Measurements from ENCODE around the gene GAS7.

Gene GAS7

GRCh38 chr17:9868552-9868951, 329.9 kb downstream of the GAS7 start:
- no peak for DNase-seq

GRCh38 chr17:9865586-9865985, 332.8 kb downstream of the GAS7 start:
- no peak for DNase-seq

GRCh38 chr17:9862949-9863348, 335.5 kb downstream of the GAS7 start:
- no peak for DNase-seq

GRCh38 chr17:9862220-9862619, 336.2 kb downstream of the GAS7 start:
- DNase-seq, result no peak

GRCh38 chr17:9860851-9861250, 337.6 kb downstream of the GAS7 start:
- DNase-seq, result no peak

Data from NCI-H1092 (cell line).